OCI-LY1 (cell line): ENCODE data around the gene SESN1.

Source experiments
- CTCF ChIP-seq: fragments of 200-600 bp; sonication (generic), shearing (Covaris generic); IDR thresholded peaks from 2 replicates; pipeline ENCODE4 v1.5.1; 2017; ENCODE audit warnings: mild to moderate bottlenecking, antibody characterized with exemption, low read length, moderate library complexity, mixed read lengths
- EZH2 ChIP-seq: fragments of 200-600 bp; sonication (generic), shearing (Covaris generic); IDR thresholded peaks from 2 replicates; pipeline ENCODE4 v1.8.0; 2017; ENCODE audit warnings: borderline replicate concordance, mixed run types, mild to moderate bottlenecking, antibody characterized with exemption, low read length, moderate library complexity, mixed read lengths

DNA sequence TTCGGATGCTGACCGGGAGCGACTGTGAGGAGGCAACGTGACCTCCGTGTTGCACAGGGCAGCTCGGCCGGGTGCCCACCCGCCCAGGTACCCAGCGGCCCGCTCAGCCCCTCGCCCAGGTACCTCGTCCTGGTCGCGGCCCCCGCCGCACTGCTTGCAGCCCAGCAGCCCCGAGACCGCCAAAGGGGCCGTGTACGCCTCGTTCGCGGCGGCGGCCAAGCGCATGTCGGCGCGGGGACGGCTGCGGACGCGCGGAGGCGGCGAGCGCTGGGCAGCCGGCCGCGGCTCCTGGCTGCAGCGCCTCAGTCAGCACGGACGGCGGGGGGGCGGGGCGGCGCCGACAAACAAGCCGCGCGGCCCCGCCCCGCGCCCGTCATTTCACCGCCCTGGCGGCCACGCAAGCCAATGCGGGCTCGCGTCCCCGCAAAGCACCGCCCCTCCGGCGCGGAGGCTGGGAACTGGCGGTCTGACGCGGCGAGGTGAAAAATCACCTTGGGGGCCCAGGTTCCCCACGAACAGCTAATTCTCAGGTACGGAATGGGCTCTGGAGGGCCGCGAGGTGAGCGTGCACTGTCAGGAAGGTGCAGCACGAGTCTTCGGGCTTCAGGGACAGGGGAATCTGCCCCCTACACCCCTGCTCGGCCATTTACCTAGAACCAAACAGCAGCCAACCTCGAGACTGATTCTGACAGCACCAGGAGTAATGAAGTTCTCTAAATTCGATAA, 85.2 kb downstream of the SESN1 start:
- no peak for TF ChIP-seq EZH2
- TF ChIP-seq CTCF: no peak
